ENCODE measurements around the gene OLAH. TPM values are rescaled to one million over a fixed set of nuclear protein-coding genes. Genes with fewer than 3 reads are reported as not detected.
A peak's percentile ranks its signal among the peaks of the same experiment; 100 is the strongest.

Gene OLAH
- polyA plus RNA-seq, 3 donors: 0.09 TPM; not detected in 2

- no peaks in the 10 kb centered on the region for H3K9me3 ChIP-seq (replicated peaks in 1 of 2; ENCODE audit: control insufficient read depth in 1 of 2, insufficient read depth in 1 of 2, low read length in 2 of 2)
- H3K36me3 ChIP-seq (replicated peaks in 1 of 2; ENCODE audit: control insufficient read depth in 1 of 2, insufficient read depth in 2 of 2, low read length in 2 of 2): peaks cover 3 to 22% of the 10 kb centered on the region in 2 donors
- Mint-ChIP-seq H3K4me1 (peaks cover 23% of the 10 kb centered on the region), H3K27me3 (ENCODE audit: low read depth in 3 of 3) (peaks cover 0 to 8% (median 2%) of the 10 kb centered on the region in 3 donors), H3K4me3 (peak within 1 kb of the TSS; percentile 98 to 99), H3K36me3 (peaks cover 19 to 22% of the 10 kb centered on the region in 2 donors), H3K9me3 (no peaks in the 10 kb centered on the region), H3K27ac (peak within 1 kb of the TSS; percentile 97 to 99 (median 98))
- under 1% methylated on average over 84 of the region's 84 CpGs for WGBS (ENCODE audit: insufficient coverage)
- H3K4me3 ChIP-seq (replicated peaks in 1 of 3; ENCODE audit: low read depth in 2 of 3, low read length in 3 of 3): peak within 1 kb of the TSS; percentile 67 to 81 (median 81)
- H3K4me2 ChIP-seq (replicated peaks; ENCODE audit: extremely low read depth, low read length, poor library complexity, severe bottlenecking): peak within 1 kb of the TSS; percentile 96
- H3K4me1 ChIP-seq (ENCODE audit: control insufficient read depth in 1 of 2, insufficient read depth in 2 of 2, low read length in 2 of 2): peaks cover 19 to 21% of the 10 kb centered on the region in 2 donors
- intact Hi-C loops (cut with micrococcal nuclease): loop anchor here (5.0 kb wide), 3 partner anchors 70 to 260 kb away; partner anchors contain the start of genes DCLRE1C (in 2 of the 2), CDNF (in 1 of the 2), HSPA14 (in 1 of the 2) and MSANTD7 (in 1 of the 2)
- DNase-seq: peak; percentile 92 to 94 (median 94)
- H4K20me1 ChIP-seq (ENCODE audit: insufficient read depth, low read length): peaks cover 35% of the 10 kb centered on the region
- no peak for TF ChIP-seq CTCF (IDR thresholded peaks at IDR 0.05)
- H2AFZ ChIP-seq (ENCODE audit: insufficient read depth, low read depth, low read length, poor library complexity, severe bottlenecking): peak within 1 kb of the TSS; percentile 93
- no peaks in the 10 kb centered on the region for H3K27me3 ChIP-seq (ENCODE audit: control insufficient read depth in 2 of 2, insufficient read depth in 2 of 2, low read length in 2 of 2)
- H3K9ac ChIP-seq (ENCODE audit: insufficient read depth, low read length, poor library complexity, severe bottlenecking): peak within 1 kb of the TSS; percentile 95
- peak within 1 kb of the TSS; percentile 95 to 96 for H3K27ac ChIP-seq (ENCODE audit: low read depth in 1 of 2, low read length in 2 of 2)
- H3K79me2 ChIP-seq (ENCODE audit: insufficient read depth, low read length): peaks cover 40% of the 10 kb centered on the region
Observed at GRCh38 chr10:15097011-15097812, 53.5 kb downstream of the OLAH start, which contains the start of gene RPP38. TSS of gene RPP38 (plus strand) at chr10:15097355. CDS start at chr10:15103315, 5,960 bp downstream.

GRCh38 chr10:15099886-15100285 is 56.1 kb downstream of the OLAH start:
- Mint-ChIP-seq H3K4me1 (peaks cover 23% of the 10 kb centered on the region), H3K36me3 (peaks cover 42 to 47% of the 10 kb centered on the region in 2 donors), H3K4me3 (no peak overlapping the region), H3K9me3 (no peaks in the 10 kb centered on the region), H3K27ac (peak overlapping the region in 4 of 7 donors; percentile 2 to 66 (median 44)), H3K27me3 (ENCODE audit: low read depth in 3 of 3) (peaks cover 0 to 5% (median 0%) of the 10 kb centered on the region in 3 donors)
- TF ChIP-seq CTCF (IDR thresholded peaks at IDR 0.05): no peak
- peaks cover 40% of the 10 kb centered on the region for H3K79me2 ChIP-seq (ENCODE audit: insufficient read depth, low read length)
- 100% methylated on average over 1 of the region's 4 CpGs for WGBS (ENCODE audit: insufficient coverage)
- DNase-seq: no peak
- H3K4me1 ChIP-seq (ENCODE audit: control insufficient read depth in 1 of 2, insufficient read depth in 2 of 2, low read length in 2 of 2): peaks cover 19 to 21% of the 10 kb centered on the region in 2 donors
- H3K4me2 ChIP-seq (replicated peaks; ENCODE audit: extremely low read depth, low read length, poor library complexity, severe bottlenecking): no peak overlapping the region
- H3K9ac ChIP-seq (ENCODE audit: insufficient read depth, low read length, poor library complexity, severe bottlenecking): no peak overlapping the region
- H3K4me3 ChIP-seq (replicated peaks in 1 of 3; ENCODE audit: low read depth in 2 of 3, low read length in 3 of 3): no peak overlapping the region
- peaks cover 23 to 49% of the 10 kb centered on the region in 2 donors for H3K36me3 ChIP-seq (replicated peaks in 1 of 2; ENCODE audit: control insufficient read depth in 1 of 2, insufficient read depth in 2 of 2, low read length in 2 of 2)
- no peaks in the 10 kb centered on the region for H3K27me3 ChIP-seq (ENCODE audit: control insufficient read depth in 2 of 2, insufficient read depth in 2 of 2, low read length in 2 of 2)
- no peaks in the 10 kb centered on the region for H3K9me3 ChIP-seq (replicated peaks in 1 of 2; ENCODE audit: control insufficient read depth in 1 of 2, insufficient read depth in 1 of 2, low read length in 2 of 2)
- intact Hi-C loops (cut with micrococcal nuclease): loop anchor here (5.0 to 10.0 kb wide), 5 partner anchors 65 to 605 kb away; partner anchors contain the start of genes DCLRE1C (in 2 of the 2), NMT2 (in 2 of the 2), CDNF (in 1 of the 2) and HSPA14 (in 1 of the 2)
- peak overlapping the region in 1 of 2 donors; percentile 5 for H3K27ac ChIP-seq (ENCODE audit: low read depth in 1 of 2, low read length in 2 of 2)
- H4K20me1 ChIP-seq (ENCODE audit: insufficient read depth, low read length): peaks cover 42% of the 10 kb centered on the region
- no peak overlapping the region for H2AFZ ChIP-seq (ENCODE audit: insufficient read depth, low read depth, low read length, poor library complexity, severe bottlenecking)

All from CD14-positive monocyte (primary cell).